GM23338 (cell line): ENCODE measurements around the gene ZSCAN1. TPM values are rescaled to one million over a fixed set of nuclear protein-coding genes. Genes with fewer than 3 reads are reported as not detected.

ENCODE experiments used
- ATAC-seq: fragments of 200-7000 bp; cut with Tn5 transposase; 3 replicates; pipeline ENCODE4 v1.9.1; 2020
- DNase-seq: peaks from one replicate; pipeline ENCODE4 v3.0.0-alpha.2; 2015; ENCODE audit warnings: low spot score
- H2AFZ ChIP-seq: fragments of 200-600 bp; sonication (generic); 2 replicates; pipeline ENCODE4 v1.8.0; 2016; ENCODE audit warnings: antibody characterized with exemption, mild to moderate bottlenecking, moderate library complexity
- H3F3A ChIP-seq: fragments of 200-600 bp; sonication (generic); replicated peaks from 2 replicates; pipeline ENCODE4 v1.8.0; 2017; ENCODE audit warnings: antibody characterized with exemption, mixed run types, low read depth
- H3K27ac ChIP-seq: fragments of 200-600 bp; sonication (generic); 2 replicates; pipeline ENCODE4 v1.6.1; 2016; ENCODE audit warnings: low read depth
- H3K27me3 ChIP-seq: fragments of 200-600 bp; sonication (generic); 2 replicates; pipeline ENCODE4 v1.8.0; 2016; ENCODE audit warnings: mild to moderate bottlenecking, mixed run types, moderate library complexity; ENCODE audit not compliant: insufficient read depth
- H3K36me3 ChIP-seq: fragments of 200-600 bp; sonication (generic); 2 replicates; pipeline ENCODE4 v1.8.0; 2016; ENCODE audit warnings: mild to moderate bottlenecking; ENCODE audit not compliant: insufficient read depth
- H3K4me1 ChIP-seq: fragments of 200-600 bp; sonication (generic); 2 replicates; pipeline ENCODE4 v1.8.0; 2016; ENCODE audit warnings: mild to moderate bottlenecking, moderate library complexity; ENCODE audit not compliant: insufficient read depth
- H3K4me2 ChIP-seq: fragments of 200-600 bp; sonication (generic); 2 replicates; pipeline ENCODE4 v1.7.1; 2017; ENCODE audit warnings: mixed run types
- H3K4me3 ChIP-seq: fragments of 200-600 bp; sonication (generic); 2 replicates; pipeline ENCODE4 v1.6.1; 2016; ENCODE audit warnings: mixed run types
- H3K79me2 ChIP-seq: fragments of 200-600 bp; sonication (generic); replicated peaks from 2 replicates; pipeline ENCODE4 v1.8.0; 2017; ENCODE audit warnings: mild to moderate bottlenecking; ENCODE audit not compliant: insufficient read depth
- H3K9me2 ChIP-seq: fragments of 200-600 bp; sonication (generic); 2 replicates; pipeline ENCODE4 v1.8.0; 2017; ENCODE audit not compliant: insufficient read depth
- H4K20me1 ChIP-seq: fragments of 200-600 bp; sonication (generic); replicated peaks from 2 replicates; pipeline ENCODE4 v1.8.0; 2017; ENCODE audit warnings: mild to moderate bottlenecking; ENCODE audit not compliant: insufficient read depth
- H3K27ac Mint-ChIP-seq: 2 replicates; pipeline ENCODE4 v1.8.0; 2020; ENCODE audit warnings: inconsistent platforms, mild to moderate bottlenecking, moderate library complexity, mixed read lengths
- H3K27me3 Mint-ChIP-seq: 3 replicates; pipeline ENCODE4 v1.8.0; 2022; ENCODE audit warnings: low read depth, mild to moderate bottlenecking, moderate library complexity, mixed read lengths, inconsistent platforms; ENCODE audit not compliant: insufficient read depth, poor library complexity
- H3K36me3 Mint-ChIP-seq: 3 replicates; pipeline ENCODE4 v1.8.0; 2021; ENCODE audit warnings: low read depth, mild to moderate bottlenecking, inconsistent platforms, moderate library complexity, mixed read lengths
- H3K4me1 Mint-ChIP-seq: 3 replicates; pipeline ENCODE4 v1.8.0; 2020; ENCODE audit warnings: mild to moderate bottlenecking, inconsistent platforms, mixed read lengths
- H3K4me3 Mint-ChIP-seq: 3 replicates; pipeline ENCODE4 v1.8.0; 2021; ENCODE audit warnings: moderate library complexity, mild to moderate bottlenecking, inconsistent platforms, mixed read lengths
- H3K9me3 Mint-ChIP-seq: 3 replicates; pipeline ENCODE4 v1.8.0; 2020; ENCODE audit warnings: moderate library complexity, mild to moderate bottlenecking, inconsistent platforms, mixed read lengths
- EZH2phosphoT487 ChIP-seq: fragments of 200-600 bp; sonication (generic); IDR thresholded peaks from one replicate; pipeline ENCODE4 v1.8.1; 2018; ENCODE audit warnings: antibody characterized with exemption; ENCODE audit not compliant: unreplicated experiment
- STAT1 ChIP-seq: IDR thresholded peaks from one replicate; pipeline ENCODE4 v1.6.1; 2016; ENCODE audit warnings: antibody characterized with exemption; ENCODE audit not compliant: unreplicated experiment
- polyA plus RNA-seq: library from polyadenylated mRNA; unstranded; fragments of >200 nt; fragmentation: Nextera tagmentation; extraction: Ambion mirVana; gene quantifications from 2 replicates; pipeline ENCODE4 v1.2.1, GENCODE V29; 2016
- total RNA-seq: library from RNA; depleted of rRNA; stranded (reverse); fragments of >200 nt; shearing (Covaris generic); gene quantifications from 2 replicates; pipeline ENCODE4 v1.2.3, GENCODE V29; 2014
- TF ChIP-seq, protein P1 (sequence below): IDR thresholded peaks from one replicate; pipeline ENCODE4 v1.6.1; 2018; ENCODE audit warnings: antibody characterized with exemption; ENCODE audit not compliant: unreplicated experiment
- TF ChIP-seq, protein P2 (sequence below): IDR thresholded peaks from 2 replicates; pipeline ENCODE4 v1.6.1; 2016; ENCODE audit warnings: antibody characterized with exemption
- TF ChIP-seq, protein P3 (sequence below): fragments of 250-450 bp; sonication (Bioruptor Pico); IDR thresholded peaks from 2 replicates; pipeline ENCODE4 v1.5.0; 2020; ENCODE audit warnings: mild to moderate bottlenecking, moderate library complexity
- TF ChIP-seq, protein P4 (sequence below), 2 experiments: fragments of 200-600 bp in 1 of 2; sonication (generic) in 1 of 2; conservative IDR thresholded peaks; 2 replicates each; pipeline versions ENCODE4 v1.5.1 to v1.6.1; 2016 to 2017; ENCODE audit warnings: antibody characterized with exemption in 2 of 2, low read depth in 2 of 2, mild to moderate bottlenecking in 2 of 2, moderate library complexity in 1 of 2

Gene ZSCAN1
- total and polyA plus RNA-seq, 2 experiments from 2014 or later, result 1.5 to 3.9 TPM

DNA sequence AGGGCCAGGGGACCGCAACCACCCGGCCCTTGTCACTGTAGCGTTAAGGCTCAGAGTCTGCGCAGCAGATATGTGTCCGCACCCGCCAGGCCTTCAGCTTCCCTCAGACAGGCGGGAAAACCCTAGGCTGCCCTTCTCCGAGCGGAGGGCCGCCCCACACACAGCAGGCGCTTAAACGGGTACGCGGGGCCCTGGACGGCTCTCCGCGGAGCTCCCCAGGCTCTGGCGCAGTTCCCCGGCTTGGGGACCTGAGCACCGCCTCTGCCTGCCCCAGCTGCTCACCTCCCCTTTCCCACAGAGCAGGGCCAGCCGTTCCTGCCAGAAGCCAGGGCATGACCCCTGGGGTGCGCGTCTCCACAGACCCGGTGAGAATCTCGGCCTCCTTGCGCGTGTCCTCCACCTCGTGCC is 25.9 kb downstream of the ZSCAN1 start (continued):
- TF ChIP-seq, protein P1, sequence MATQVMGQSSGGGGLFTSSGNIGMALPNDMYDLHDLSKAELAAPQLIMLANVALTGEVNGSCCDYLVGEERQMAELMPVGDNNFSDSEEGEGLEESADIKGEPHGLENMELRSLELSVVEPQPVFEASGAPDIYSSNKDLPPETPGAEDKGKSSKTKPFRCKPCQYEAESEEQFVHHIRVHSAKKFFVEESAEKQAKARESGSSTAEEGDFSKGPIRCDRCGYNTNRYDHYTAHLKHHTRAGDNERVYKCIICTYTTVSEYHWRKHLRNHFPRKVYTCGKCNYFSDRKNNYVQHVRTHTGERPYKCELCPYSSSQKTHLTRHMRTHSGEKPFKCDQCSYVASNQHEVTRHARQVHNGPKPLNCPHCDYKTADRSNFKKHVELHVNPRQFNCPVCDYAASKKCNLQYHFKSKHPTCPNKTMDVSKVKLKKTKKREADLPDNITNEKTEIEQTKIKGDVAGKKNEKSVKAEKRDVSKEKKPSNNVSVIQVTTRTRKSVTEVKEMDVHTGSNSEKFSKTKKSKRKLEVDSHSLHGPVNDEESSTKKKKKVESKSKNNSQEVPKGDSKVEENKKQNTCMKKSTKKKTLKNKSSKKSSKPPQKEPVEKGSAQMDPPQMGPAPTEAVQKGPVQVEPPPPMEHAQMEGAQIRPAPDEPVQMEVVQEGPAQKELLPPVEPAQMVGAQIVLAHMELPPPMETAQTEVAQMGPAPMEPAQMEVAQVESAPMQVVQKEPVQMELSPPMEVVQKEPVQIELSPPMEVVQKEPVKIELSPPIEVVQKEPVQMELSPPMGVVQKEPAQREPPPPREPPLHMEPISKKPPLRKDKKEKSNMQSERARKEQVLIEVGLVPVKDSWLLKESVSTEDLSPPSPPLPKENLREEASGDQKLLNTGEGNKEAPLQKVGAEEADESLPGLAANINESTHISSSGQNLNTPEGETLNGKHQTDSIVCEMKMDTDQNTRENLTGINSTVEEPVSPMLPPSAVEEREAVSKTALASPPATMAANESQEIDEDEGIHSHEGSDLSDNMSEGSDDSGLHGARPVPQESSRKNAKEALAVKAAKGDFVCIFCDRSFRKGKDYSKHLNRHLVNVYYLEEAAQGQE, result no peak
- TF ChIP-seq STAT1 (no peak), EZH2phosphoT487 (no peak)
- TF ChIP-seq, protein P2, sequence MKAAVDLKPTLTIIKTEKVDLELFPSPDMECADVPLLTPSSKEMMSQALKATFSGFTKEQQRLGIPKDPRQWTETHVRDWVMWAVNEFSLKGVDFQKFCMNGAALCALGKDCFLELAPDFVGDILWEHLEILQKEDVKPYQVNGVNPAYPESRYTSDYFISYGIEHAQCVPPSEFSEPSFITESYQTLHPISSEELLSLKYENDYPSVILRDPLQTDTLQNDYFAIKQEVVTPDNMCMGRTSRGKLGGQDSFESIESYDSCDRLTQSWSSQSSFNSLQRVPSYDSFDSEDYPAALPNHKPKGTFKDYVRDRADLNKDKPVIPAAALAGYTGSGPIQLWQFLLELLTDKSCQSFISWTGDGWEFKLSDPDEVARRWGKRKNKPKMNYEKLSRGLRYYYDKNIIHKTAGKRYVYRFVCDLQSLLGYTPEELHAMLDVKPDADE, result no peak

DNA sequence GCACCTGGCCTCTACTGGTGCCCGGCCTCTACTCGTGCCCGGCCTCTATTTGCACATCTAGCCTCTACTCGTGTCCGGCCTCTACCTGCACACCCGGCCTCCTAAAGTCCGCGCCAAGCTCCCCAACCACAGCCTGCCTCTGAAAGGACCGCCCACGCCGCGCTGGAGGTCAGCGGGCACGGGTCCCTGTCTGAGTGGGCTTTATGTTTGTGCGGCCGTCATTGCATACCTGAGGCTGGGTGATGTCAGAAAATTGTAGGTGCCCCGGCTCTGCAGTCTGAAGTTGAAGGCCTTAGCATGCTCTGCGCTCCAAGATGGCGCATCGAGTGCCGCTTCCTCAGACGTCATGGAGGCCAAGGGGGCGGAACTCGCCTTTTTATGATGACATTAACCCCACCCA is 26.4 kb downstream of the ZSCAN1 start:
- Histone ChIP-seq H3K79me2 (no peaks in the 10 kb centered on the region), H4K20me1 (no peaks in the 10 kb centered on the region), H3K4me3 (peak overlapping the region; percentile 66; the same call in 1 of the 2 replicates), H3K4me1 (peaks cover 11% of the 10 kb centered on the region), H3K4me2 (peak overlapping the region; percentile 81; the same call in 1 of the 2 replicates), H3F3A (0 out of 2 replicates have a peak, but pooled peaks cover 4% of the 10 kb centered on the region), H3K36me3 (peaks cover 8% of the 10 kb centered on the region; the same call in 1 of the 2 replicates), H3K27me3 (no peaks in the 10 kb centered on the region), H3K27ac (no peak overlapping the region), H2AFZ (no peak overlapping the region), H3K9me2 (0 out of 2 replicates have a peak, but pooled peaks cover 6% of the 10 kb centered on the region)
- Mint-ChIP-seq H3K36me3 (peaks cover 62% of the 10 kb centered on the region), H3K4me1 (peaks cover 8% of the 10 kb centered on the region), H3K27ac (no peak overlapping the region), H3K4me3 (peak overlapping the region; percentile 44; the same call in 1 of the 3 replicates), H3K9me3 (peaks cover 80% of the 10 kb centered on the region), H3K27me3 (peaks cover 17% of the 10 kb centered on the region)
- ATAC-seq, result no peak
- no peak for DNase-seq
- TF ChIP-seq, protein P3, sequence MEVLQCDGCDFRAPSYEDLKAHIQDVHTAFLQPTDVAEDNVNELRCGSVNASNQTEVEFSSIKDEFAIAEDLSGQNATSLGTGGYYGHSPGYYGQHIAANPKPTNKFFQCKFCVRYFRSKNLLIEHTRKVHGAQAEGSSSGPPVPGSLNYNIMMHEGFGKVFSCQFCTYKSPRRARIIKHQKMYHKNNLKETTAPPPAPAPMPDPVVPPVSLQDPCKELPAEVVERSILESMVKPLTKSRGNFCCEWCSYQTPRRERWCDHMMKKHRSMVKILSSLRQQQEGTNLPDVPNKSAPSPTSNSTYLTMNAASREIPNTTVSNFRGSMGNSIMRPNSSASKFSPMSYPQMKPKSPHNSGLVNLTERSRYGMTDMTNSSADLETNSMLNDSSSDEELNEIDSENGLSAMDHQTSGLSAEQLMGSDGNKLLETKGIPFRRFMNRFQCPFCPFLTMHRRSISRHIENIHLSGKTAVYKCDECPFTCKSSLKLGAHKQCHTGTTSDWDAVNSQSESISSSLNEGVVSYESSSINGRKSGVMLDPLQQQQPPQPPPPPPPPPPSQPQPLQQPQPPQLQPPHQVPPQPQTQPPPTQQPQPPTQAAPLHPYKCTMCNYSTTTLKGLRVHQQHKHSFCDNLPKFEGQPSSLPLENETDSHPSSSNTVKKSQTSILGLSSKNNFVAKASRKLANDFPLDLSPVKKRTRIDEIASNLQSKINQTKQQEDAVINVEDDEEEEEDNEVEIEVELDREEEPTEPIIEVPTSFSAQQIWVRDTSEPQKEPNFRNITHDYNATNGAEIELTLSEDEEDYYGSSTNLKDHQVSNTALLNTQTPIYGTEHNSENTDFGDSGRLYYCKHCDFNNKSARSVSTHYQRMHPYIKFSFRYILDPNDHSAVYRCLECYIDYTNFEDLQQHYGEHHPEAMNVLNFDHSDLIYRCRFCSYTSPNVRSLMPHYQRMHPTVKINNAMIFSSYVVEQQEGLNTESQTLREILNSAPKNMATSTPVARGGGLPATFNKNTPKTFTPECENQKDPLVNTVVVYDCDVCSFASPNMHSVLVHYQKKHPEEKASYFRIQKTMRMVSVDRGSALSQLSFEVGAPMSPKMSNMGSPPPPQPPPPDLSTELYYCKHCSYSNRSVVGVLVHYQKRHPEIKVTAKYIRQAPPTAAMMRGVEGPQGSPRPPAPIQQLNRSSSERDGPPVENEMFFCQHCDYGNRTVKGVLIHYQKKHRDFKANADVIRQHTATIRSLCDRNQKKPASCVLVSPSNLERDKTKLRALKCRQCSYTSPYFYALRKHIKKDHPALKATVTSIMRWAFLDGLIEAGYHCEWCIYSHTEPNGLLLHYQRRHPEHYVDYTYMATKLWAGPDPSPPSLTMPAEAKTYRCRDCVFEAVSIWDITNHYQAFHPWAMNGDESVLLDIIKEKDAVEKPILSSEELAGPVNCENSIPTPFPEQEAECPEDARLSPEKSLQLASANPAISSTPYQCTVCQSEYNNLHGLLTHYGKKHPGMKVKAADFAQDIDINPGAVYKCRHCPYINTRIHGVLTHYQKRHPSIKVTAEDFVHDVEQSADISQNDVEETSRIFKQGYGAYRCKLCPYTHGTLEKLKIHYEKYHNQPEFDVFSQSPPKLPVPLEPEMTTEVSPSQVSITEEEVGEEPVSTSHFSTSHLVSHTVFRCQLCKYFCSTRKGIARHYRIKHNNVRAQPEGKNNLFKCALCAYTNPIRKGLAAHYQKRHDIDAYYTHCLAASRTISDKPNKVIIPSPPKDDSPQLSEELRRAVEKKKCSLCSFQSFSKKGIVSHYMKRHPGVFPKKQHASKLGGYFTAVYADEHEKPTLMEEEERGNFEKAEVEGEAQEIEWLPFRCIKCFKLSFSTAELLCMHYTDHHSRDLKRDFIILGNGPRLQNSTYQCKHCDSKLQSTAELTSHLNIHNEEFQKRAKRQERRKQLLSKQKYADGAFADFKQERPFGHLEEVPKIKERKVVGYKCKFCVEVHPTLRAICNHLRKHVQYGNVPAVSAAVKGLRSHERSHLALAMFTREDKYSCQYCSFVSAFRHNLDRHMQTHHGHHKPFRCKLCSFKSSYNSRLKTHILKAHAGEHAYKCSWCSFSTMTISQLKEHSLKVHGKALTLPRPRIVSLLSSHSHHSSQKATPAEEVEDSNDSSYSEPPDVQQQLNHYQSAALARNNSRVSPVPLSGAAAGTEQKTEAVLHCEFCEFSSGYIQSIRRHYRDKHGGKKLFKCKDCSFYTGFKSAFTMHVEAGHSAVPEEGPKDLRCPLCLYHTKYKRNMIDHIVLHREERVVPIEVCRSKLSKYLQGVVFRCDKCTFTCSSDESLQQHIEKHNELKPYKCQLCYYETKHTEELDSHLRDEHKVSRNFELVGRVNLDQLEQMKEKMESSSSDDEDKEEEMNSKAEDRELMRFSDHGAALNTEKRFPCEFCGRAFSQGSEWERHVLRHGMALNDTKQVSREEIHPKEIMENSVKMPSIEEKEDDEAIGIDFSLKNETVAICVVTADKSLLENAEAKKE, result no peak
- no peak for TF ChIP-seq STAT1
- TF ChIP-seq, protein P4, sequence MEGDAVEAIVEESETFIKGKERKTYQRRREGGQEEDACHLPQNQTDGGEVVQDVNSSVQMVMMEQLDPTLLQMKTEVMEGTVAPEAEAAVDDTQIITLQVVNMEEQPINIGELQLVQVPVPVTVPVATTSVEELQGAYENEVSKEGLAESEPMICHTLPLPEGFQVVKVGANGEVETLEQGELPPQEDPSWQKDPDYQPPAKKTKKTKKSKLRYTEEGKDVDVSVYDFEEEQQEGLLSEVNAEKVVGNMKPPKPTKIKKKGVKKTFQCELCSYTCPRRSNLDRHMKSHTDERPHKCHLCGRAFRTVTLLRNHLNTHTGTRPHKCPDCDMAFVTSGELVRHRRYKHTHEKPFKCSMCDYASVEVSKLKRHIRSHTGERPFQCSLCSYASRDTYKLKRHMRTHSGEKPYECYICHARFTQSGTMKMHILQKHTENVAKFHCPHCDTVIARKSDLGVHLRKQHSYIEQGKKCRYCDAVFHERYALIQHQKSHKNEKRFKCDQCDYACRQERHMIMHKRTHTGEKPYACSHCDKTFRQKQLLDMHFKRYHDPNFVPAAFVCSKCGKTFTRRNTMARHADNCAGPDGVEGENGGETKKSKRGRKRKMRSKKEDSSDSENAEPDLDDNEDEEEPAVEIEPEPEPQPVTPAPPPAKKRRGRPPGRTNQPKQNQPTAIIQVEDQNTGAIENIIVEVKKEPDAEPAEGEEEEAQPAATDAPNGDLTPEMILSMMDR (conservative IDR thresholded peaks at IDR 0.05; ENCODE audit: low read depth in 2 of 2), result no peak
- TF ChIP-seq, protein P2, result no peak
